H7 (cell line): ENCODE measurements around the gene SPON1. TPM values are rescaled to one million over a fixed set of nuclear protein-coding genes. Genes with fewer than 3 reads are reported as not detected.

Experiments
- DNase-seq: peaks from one replicate; pipeline ENCODE4 v3.0.0; 2012
- H3K27me3 ChIP-seq: 2 replicates; pipeline ENCODE4 v1.6.0; 2011; ENCODE audit warnings: mild to moderate bottlenecking, low read length; ENCODE audit not compliant: control insufficient read depth, insufficient read depth
- H3K36me3 ChIP-seq: replicated peaks from 2 replicates; pipeline ENCODE4 v1.5.1; 2011; ENCODE audit warnings: low read length; ENCODE audit not compliant: control insufficient read depth, insufficient read depth
- H3K4me3 ChIP-seq: 2 replicates; pipeline ENCODE4 v1.5.1; 2011; ENCODE audit warnings: low read depth, mild to moderate bottlenecking, control low read depth, low read length, moderate library complexity; ENCODE audit not compliant: insufficient read depth
- total RNA-seq: library from RNA; depleted of rRNA; stranded (reverse); fragments of >200 nt; shearing (Covaris generic); gene quantifications from 2 replicates; pipeline ENCODE4 v1.2.3, GENCODE V29; 2014

The SPON1 gene
- total RNA-seq, 1 experiment from 2014 or later: 4.6 TPM

DNA sequence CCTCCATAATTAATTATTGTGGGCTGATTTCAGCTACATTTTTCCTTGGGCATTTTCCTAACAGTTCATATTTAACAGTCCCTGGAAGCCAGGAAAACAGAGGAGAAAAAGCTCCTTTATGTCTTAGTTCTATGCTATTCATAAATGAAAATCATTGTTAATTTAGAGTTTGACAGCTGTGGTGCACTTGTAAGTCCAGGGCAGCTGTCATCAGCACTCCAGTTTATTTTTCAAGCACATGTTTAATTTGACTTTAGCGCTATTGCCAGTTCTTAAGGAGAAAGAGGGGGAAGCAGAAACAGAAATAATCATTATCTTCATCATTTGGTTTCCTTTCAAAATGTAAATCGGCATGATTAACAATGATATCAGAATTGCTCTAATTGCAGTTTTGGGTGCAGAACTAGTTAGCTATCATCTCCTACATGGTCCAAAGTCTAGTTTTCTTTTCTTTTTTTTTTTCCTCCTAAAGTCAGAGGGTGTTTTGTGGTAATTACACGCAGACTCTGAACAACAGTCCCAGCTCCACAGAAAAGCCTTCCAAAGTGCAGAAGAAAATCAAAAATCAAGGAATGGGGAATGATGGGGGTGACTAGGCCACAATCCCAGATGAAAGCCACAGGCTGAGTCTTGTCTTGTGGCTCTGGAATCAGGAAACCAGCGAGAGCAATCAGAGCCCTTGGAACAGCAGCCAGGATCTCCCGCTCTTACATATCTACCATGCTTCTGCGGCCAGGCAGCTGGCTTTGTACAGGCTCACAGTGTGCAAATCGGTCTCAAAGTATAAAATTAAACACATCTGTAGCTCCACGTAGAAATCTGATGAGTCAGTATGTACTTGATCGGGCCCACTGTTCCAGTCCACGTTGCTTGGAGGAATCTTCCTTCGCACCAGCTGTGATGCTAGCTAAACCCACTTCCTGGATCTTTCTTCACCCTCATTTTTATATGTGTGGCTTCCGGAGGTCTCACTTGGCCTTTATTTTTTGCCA is 91.9 kb downstream of the SPON1 start:
- no peaks in the 10 kb centered on the region; the same call in 1 of the 2 replicates for H3K27me3 ChIP-seq
- no peaks in the 10 kb centered on the region for H3K36me3 ChIP-seq
- H3K4me3 ChIP-seq: no peak overlapping the region
- no peak for DNase-seq

DNA sequence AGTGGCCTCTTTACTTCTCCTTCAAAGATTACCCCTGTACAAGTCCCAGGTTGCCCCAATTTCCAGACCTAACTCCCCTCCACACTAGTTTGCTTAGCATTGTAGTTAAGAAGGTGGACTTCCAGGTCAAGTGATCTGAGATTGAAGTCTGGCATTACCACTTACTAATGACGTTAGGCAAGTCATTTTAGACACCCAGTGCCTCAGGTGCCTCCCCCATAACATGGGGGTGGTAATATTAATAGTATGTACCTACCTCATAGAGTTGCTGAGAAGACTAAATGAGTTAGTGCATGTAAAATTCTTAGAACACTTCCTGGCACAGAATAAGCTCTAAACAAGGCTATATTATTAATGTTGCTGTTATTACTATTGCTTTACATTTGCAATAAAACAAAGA is 93.4 kb downstream of the SPON1 start:
- DNase-seq: no peak
- H3K36me3 ChIP-seq: no peaks in the 10 kb centered on the region
- H3K4me3 ChIP-seq: no peak overlapping the region
- H3K27me3 ChIP-seq: no peaks in the 10 kb centered on the region; the same call in 1 of the 2 replicates

GRCh38 chr11:14058061-14058460 is 95.5 kb downstream of the SPON1 start:
- H3K4me3 ChIP-seq: no peak overlapping the region
- no peaks in the 10 kb centered on the region; the same call in 1 of the 2 replicates for H3K27me3 ChIP-seq
- DNase-seq: no peak
- H3K36me3 ChIP-seq: no peaks in the 10 kb centered on the region

- no peak for DNase-seq
- H3K27me3 ChIP-seq: no peaks in the 10 kb centered on the region; the same call in 1 of the 2 replicates
- H3K4me3 ChIP-seq: no peak overlapping the region
- H3K36me3 ChIP-seq: no peaks in the 10 kb centered on the region
These were observed 97.0 kb downstream of the SPON1 start for GRCh38 chr11:14059491-14059890.

DNA sequence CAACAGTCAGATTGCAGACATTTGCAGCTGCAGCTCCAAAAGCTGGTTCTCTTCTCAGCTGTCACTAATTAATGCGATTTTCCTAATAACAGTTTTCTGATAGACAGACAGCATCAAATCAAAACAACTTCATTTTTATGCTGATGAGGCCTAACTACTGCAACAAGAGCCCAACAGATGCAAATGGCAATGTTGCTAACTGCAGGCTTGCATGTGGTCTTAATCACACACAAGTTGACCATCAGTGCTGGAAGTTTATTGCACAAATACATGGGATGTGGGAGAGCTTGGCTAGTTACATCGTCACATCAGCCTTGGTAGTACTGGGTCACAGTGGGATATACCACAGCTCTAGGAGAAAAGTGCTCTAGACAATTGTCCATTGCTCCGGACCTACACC is 99.2 kb downstream of the SPON1 start:
- Histone ChIP-seq H3K36me3 (no peaks in the 10 kb centered on the region), H3K27me3 (no peaks in the 10 kb centered on the region), H3K4me3 (no peak overlapping the region)
- DNase-seq: no peak

DNA sequence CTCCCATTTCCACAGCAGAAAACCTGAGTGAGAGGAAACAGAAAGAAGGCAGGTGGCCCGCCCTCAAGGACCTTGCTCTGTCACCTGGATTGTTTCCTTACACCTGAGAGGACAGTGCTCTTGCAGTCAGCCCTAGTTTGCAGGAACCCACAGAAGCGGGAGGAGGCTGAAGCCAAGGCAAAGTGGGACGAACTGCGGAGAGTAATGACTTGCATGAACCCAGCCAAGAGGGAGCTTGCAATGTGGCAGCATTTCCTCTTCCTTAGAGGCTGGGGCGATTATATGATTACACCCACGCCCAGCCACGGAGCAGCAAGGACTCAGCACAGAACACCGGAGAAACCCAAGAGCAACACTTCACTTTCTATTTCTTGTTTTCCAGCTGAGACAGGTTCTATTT is 102.6 kb downstream of the SPON1 start:
- no peak overlapping the region for H3K4me3 ChIP-seq
- H3K36me3 ChIP-seq: no peaks in the 10 kb centered on the region
- no peaks in the 10 kb centered on the region for H3K27me3 ChIP-seq
- DNase-seq: no peak

DNA sequence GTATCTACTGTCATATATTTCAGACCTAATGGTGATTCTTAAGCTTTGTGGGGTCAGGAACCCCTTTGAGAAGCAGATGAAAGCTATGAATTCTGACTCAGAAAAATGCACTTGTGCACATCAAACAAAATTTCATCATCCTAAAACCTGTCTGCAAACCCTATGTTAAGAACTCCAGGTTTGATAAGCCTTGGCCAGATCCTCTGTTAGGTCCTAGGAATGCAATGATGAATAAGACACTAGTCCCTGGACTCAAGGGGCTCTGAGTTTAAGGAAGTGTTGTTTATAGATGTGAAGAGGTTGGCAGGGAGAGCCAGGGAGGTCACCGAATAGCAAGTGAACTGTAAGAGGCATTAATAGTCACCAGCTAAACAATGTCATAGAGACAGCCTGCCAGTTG is 103.2 kb downstream of the SPON1 start:
- DNase-seq: no peak
- Histone ChIP-seq H3K4me3 (no peak overlapping the region), H3K27me3 (no peaks in the 10 kb centered on the region), H3K36me3 (no peaks in the 10 kb centered on the region)

DNA sequence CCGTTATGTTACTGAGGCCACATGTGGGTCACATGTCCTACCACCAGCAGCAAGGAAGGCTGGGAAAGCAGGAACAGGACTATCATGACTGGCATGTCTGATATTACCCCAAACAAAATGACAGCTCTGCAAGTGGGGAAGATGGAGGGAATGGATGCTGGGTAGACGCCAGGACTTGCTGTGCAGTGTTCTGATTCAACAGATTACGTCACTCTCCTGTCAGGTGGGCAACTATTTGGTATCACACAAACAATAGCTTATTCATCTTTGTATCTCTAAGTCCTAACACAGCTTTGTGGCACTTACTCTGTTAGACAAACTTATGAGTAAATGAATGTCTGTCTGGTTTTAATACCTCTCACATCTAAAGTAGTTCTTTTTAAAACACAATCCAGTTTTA is 105.2 kb downstream of the SPON1 start:
- Histone ChIP-seq H3K36me3 (no peaks in the 10 kb centered on the region), H3K27me3 (no peaks in the 10 kb centered on the region)
- no peak for DNase-seq

DNA sequence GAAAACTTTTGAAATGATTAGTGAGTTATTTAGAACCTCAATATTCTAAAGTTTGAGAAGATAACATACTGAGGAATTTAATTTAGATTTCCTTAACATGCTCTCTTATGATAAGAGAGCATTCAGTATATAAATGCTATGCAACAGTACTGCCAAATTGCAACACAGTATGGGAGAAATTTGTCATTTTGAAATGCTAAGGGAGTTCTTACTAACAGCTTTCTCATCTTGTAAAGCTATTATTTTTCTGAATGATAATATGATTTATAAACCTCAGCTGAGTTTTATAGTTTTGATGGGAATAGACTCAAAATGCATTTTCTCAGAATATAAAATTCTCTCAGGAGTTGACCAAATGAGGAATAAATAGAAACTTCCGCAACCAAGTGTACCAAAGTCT is 108.4 kb downstream of the SPON1 start:
- H3K36me3 ChIP-seq: no peaks in the 10 kb centered on the region
- no peak overlapping the region for H3K4me3 ChIP-seq
- DNase-seq: no peak
- H3K27me3 ChIP-seq: no peaks in the 10 kb centered on the region

More for the DNA sequence above, 105.2 kb downstream of the SPON1 start:
- no peak overlapping the region for H3K4me3 ChIP-seq

DNA sequence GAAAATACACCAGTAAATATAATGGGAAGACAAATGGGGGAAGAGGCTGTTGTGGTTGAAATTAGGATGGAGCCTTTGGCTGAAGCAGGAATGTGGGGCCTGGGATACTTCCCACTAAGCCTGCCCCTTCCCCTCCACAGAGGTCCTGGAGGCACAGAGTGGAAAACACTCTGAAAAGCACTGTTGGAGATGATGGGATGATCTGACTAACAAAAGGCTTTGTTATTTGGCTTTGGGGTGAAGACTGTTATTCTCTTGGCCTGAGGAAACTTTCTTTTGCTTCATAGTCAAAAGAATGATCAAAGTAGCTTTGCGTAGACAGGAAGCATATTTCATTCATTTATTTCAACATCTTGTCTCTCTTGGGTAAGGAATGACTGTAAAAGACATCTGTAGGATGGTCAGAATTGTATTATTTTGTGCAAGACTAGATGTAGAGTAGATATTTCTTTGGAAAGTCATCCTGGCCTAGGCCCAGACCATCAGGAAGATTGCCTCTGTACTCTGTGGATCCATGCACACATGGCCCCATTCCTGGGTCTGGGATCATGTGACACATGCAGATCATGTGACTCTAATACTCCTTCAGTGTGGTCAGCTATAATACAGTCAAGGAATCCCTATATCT is 111.4 kb downstream of the SPON1 start:
- DNase-seq: no peak
- Histone ChIP-seq H3K36me3 (no peaks in the 10 kb centered on the region), H3K27me3 (no peaks in the 10 kb centered on the region), H3K4me3 (no peak overlapping the region)

- H3K27me3 ChIP-seq: no peaks in the 10 kb centered on the region
- no peak overlapping the region for H3K4me3 ChIP-seq
- H3K36me3 ChIP-seq: no peaks in the 10 kb centered on the region
- DNase-seq: no peak
These were observed 112.9 kb downstream of the SPON1 start for GRCh38 chr11:14075118-14076078.

DNA sequence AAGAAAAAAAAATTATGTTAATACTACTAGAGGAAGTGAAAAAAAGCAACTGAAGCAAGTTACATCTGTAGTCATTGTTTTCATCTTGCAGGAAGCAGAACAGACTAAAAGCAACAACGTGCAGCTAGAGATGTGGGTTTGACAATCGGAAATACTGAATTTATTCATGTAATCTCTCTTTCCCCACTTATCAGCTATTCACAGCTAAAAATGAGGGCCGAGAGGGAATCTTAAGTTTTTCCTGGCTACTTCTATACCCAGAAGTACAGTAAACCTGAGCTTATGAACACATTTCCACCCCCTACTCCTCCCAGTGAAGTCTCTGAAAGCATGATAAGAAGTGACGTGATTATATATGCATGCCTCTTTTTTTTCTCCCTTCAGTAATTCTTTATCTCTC is 116.5 kb downstream of the SPON1 start:
- Histone ChIP-seq H3K36me3 (no peaks in the 10 kb centered on the region), H3K27me3 (no peaks in the 10 kb centered on the region), H3K4me3 (no peak overlapping the region)
- no peak for DNase-seq

DNA sequence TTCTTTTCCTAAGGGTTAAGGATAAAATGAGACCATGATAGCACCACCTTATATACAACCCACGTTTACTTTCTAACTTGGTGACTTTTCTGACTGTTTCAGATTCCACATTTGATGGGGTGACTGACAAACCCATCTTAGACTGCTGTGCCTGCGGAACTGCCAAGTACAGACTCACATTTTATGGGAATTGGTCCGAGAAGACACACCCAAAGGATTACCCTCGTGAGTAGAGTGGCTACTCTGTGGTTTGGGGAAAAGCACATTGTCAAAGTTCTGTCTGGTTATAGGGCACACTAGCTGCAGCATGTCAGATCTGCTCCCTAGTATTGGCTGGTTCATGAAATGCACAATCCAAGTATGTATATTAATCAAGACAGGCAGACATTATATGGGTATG is 117.3 kb downstream of the SPON1 start:
- Histone ChIP-seq H3K4me3 (no peak overlapping the region), H3K27me3 (no peaks in the 10 kb centered on the region), H3K36me3 (no peaks in the 10 kb centered on the region)

DNA sequence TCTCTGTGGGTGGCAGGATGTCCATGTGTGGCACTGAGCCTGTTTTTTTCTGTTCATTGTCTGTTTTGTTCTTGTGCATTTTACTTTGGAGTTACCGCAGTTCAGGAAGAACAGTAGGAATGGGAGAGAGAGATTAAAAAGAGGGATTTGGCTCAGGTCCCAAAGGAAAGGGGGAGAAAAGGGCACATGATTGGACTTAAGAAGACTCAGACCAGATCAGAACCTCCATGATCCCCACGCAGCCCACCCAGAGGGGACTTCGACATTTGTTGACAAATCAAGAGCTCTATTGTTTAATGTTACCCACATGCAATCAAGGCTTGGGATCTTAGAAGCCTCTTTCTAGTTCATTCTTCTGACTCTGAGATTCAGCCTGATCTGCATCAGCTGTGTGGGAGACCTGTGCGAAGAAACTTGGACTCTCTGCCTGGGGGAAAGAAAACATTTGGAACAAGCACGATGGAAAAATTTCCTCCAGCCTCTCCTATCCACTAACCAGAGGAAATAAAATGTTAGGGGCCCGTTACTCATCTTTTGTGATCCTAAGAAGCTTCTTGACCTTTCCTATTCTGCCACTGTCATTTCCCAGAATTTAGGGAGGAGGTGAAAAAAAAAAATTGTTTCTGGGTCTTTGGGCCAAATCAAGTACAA is 119.2 kb downstream of the SPON1 start:
- Histone ChIP-seq H3K36me3 (no peaks in the 10 kb centered on the region), H3K27me3 (no peaks in the 10 kb centered on the region), H3K4me3 (no peak overlapping the region)
- DNase-seq: no peak

More for the DNA sequence above, 117.3 kb downstream of the SPON1 start:
- no peak for DNase-seq
